Peyer's patch (tissue), 4 donors: ENCODE results near the gene ASXL1.

ENCODE experiments used
- POLR2A ChIP-seq, 2 donors: fragments of 450-650 bp; IDR thresholded peaks; one replicate each; pipeline ENCODE4 v1.5.1; 2017; ENCODE audit warnings: antibody characterized with exemption in 2 of 2, mild to moderate bottlenecking in 2 of 2, moderate library complexity in 2 of 2
- TF ChIP-seq, protein P1 (sequence below), 6 experiments: fragments of 450-650 bp in 4 of 6; fragments of 200-600 bp in 2 of 6; sonication (generic) in 1 of 6; IDR thresholded peaks; one replicate each; pipeline ENCODE4 v1.5.1; 2017 to 2019; ENCODE audit warnings: antibody characterized with exemption in 6 of 6, mild to moderate bottlenecking in 3 of 6, moderate library complexity in 1 of 6

GRCh38 chr20:32440069-32440757, 82.1 kb downstream of the ASXL1 start:
- TF ChIP-seq, protein P1, sequence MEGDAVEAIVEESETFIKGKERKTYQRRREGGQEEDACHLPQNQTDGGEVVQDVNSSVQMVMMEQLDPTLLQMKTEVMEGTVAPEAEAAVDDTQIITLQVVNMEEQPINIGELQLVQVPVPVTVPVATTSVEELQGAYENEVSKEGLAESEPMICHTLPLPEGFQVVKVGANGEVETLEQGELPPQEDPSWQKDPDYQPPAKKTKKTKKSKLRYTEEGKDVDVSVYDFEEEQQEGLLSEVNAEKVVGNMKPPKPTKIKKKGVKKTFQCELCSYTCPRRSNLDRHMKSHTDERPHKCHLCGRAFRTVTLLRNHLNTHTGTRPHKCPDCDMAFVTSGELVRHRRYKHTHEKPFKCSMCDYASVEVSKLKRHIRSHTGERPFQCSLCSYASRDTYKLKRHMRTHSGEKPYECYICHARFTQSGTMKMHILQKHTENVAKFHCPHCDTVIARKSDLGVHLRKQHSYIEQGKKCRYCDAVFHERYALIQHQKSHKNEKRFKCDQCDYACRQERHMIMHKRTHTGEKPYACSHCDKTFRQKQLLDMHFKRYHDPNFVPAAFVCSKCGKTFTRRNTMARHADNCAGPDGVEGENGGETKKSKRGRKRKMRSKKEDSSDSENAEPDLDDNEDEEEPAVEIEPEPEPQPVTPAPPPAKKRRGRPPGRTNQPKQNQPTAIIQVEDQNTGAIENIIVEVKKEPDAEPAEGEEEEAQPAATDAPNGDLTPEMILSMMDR (IDR thresholded peaks at IDR 0.05) = no peak
- TF ChIP-seq POLR2A (IDR thresholded peaks at IDR 0.05) = no peak
